SK-N-SH (cell line): ENCODE results near the gene ACOT12. TPM values are rescaled to one million over a fixed set of nuclear protein-coding genes. Genes with fewer than 3 reads are reported as not detected.

Source experiments
- CTCF ChIA-PET: fragments of 300-600, 350-600 bp; formaldehyde crosslinking; extraction: SDS; loops from one replicate; lab custom pipeline; 2021; lab: Yijun Ruan, JAX
- POLR2A ChIA-PET: fragments of 350-600 bp; sonication (Branson Sonifier 250); formaldehyde crosslinking; extraction: SDS; loops from one replicate; lab custom pipeline; 2020; ENCODE audit warnings: antibody characterized with exemption, inconsistent platforms; lab: Yijun Ruan, JAX
- DNase-seq: peaks from one replicate; pipeline ENCODE4 v3.0.0; 2012
- H2AFZ ChIP-seq: fragments of 200-600 bp; sonication (generic); 2 replicates; pipeline ENCODE4 v1.8.1; 2016; ENCODE audit warnings: antibody characterized with exemption, mild to moderate bottlenecking, low read depth
- H3F3A ChIP-seq: fragments of 200-600 bp; sonication (generic); replicated peaks from 2 replicates; pipeline ENCODE3; 2016; ENCODE audit warnings: antibody characterized with exemption, mild to moderate bottlenecking; ENCODE audit not compliant: insufficient read depth
- H3K27ac ChIP-seq, 2 experiments: fragments of 200-500 bp in 1 of 2; fragments of 200-600 bp in 1 of 2; sonication (Bioruptor generic) in 1 of 2; sonication (generic), shearing (Covaris generic) in 1 of 2; 2 replicates each; pipeline versions ENCODE4 v1.5.1 to v1.6.1; 2014 to 2016; ENCODE audit warnings: low read depth in 2 of 2, inconsistent platforms in 1 of 2, low read length in 1 of 2, mild to moderate bottlenecking in 1 of 2, mixed read lengths in 1 of 2
- H3K27me3 ChIP-seq: fragments of 200-600 bp; sonication (generic), shearing (Covaris generic); 2 replicates; pipeline ENCODE4 v1.6.1; 2016; ENCODE audit warnings: mixed run types; ENCODE audit not compliant: insufficient read depth
- H3K36me3 ChIP-seq, 2 experiments: fragments of 200-500 bp in 1 of 2; fragments of 200-600 bp in 1 of 2; sonication (Bioruptor generic) in 1 of 2; sonication (generic) in 1 of 2; replicated peaks in 1 of 2; 2 replicates each; pipeline versions ENCODE3 to v1.5.1; 2014 to 2016; ENCODE audit warnings: low read length in 1 of 2, mild to moderate bottlenecking in 1 of 2; ENCODE audit not compliant: insufficient read depth in 2 of 2, control insufficient read depth in 1 of 2
- H3K4me1 ChIP-seq, 2 experiments: fragments of 200-500 bp in 1 of 2; fragments of 200-600 bp in 1 of 2; sonication (Bioruptor generic) in 1 of 2; sonication (generic), shearing (Covaris generic) in 1 of 2; 2 replicates each; pipeline versions ENCODE4 v1.5.1 to v1.6.1; 2014 to 2016; ENCODE audit warnings: low read depth in 1 of 2, low read length in 1 of 2, mixed run types in 1 of 2; ENCODE audit not compliant: insufficient read depth in 2 of 2, control insufficient read depth in 1 of 2
- H3K4me2 ChIP-seq: fragments of 200-600 bp; sonication (generic), shearing (Covaris generic); 2 replicates; pipeline ENCODE4 v1.6.1; 2017; ENCODE audit warnings: mixed run types
- H3K4me3 ChIP-seq, 2 experiments: fragments of 200-500 bp in 1 of 2; fragments of 200-600 bp in 1 of 2; sonication (Bioruptor generic) in 1 of 2; sonication (generic), shearing (Covaris generic) in 1 of 2; 2 replicates each; pipeline versions ENCODE4 v1.5.1 to v1.8.1; 2014 to 2016; ENCODE audit warnings: low read depth in 2 of 2, inconsistent platforms in 1 of 2, low read length in 1 of 2, mild to moderate bottlenecking in 1 of 2, mixed read lengths in 1 of 2, moderate library complexity in 1 of 2
- H3K79me2 ChIP-seq: fragments of 200-600 bp; sonication (generic); 2 replicates; pipeline ENCODE4 v1.8.1; 2017; ENCODE audit warnings: mild to moderate bottlenecking; ENCODE audit not compliant: insufficient read depth
- H3K9ac ChIP-seq: fragments of 200-600 bp; sonication (generic); 2 replicates; pipeline ENCODE4 v1.6.1; 2017; ENCODE audit warnings: mixed run types
- H3K9me2 ChIP-seq: fragments of 200-600 bp; sonication (generic); 2 replicates; pipeline ENCODE4 v1.6.1; 2017; ENCODE audit warnings: mixed run types
- H3K9me3 ChIP-seq: fragments of 200-600 bp; sonication (generic); 2 replicates; pipeline ENCODE4 v1.6.1; 2017; ENCODE audit warnings: mixed run types, mild to moderate bottlenecking, moderate library complexity
- H4K20me1 ChIP-seq: fragments of 200-600 bp; sonication (generic); 2 replicates; pipeline ENCODE4 v1.6.1; 2017; ENCODE audit warnings: mild to moderate bottlenecking, mixed run types; ENCODE audit not compliant: insufficient read depth
- CHD2 ChIP-seq: fragments of 150-350 bp; IDR thresholded peaks from 2 replicates; pipeline ENCODE4 v1.6.1; 2018; ENCODE audit warnings: low read length; ENCODE audit not compliant: partially characterized antibody
- ELF1 ChIP-seq: IDR thresholded peaks from 2 replicates; pipeline ENCODE4 v1.4.0; 2012
- EP300 ChIP-seq, 2 experiments: IDR thresholded peaks; 2 replicates each; pipeline versions ENCODE4 v1.4.0 to v1.6.1; 2012; ENCODE audit warnings: borderline replicate concordance in 1 of 2, low read depth in 1 of 2, low read length in 1 of 2
- FOXJ3 ChIP-seq: sonication (generic); formaldehyde crosslinking; IDR thresholded peaks from 2 replicates; pipeline ENCODE4 v1.5.1; 2020; ENCODE audit warnings: mild to moderate bottlenecking, missing genetic modification reagents
- FOXM1 ChIP-seq: IDR thresholded peaks from 2 replicates; pipeline ENCODE4 v1.4.0; 2012; ENCODE audit warnings: low read depth, mild to moderate bottlenecking
- GABPA ChIP-seq: IDR thresholded peaks from 2 replicates; pipeline ENCODE4 v1.4.0; 2012; ENCODE audit warnings: low read depth, mild to moderate bottlenecking
- MAX ChIP-seq: IDR thresholded peaks from 2 replicates; pipeline ENCODE4 v1.4.0; 2012; ENCODE audit warnings: low read depth
- MEF2A ChIP-seq: IDR thresholded peaks from 2 replicates; pipeline ENCODE4 v1.4.0; 2012; ENCODE audit warnings: low read depth, borderline replicate concordance
- NFIC ChIP-seq: IDR thresholded peaks from 2 replicates; pipeline ENCODE4 v1.4.0; 2012; ENCODE audit warnings: borderline replicate concordance
- NRF1 ChIP-seq: IDR thresholded peaks from 2 replicates; pipeline ENCODE4 v1.6.1; 2012; ENCODE audit warnings: low read depth, mild to moderate bottlenecking, low read length
- POLR2AphosphoS5 ChIP-seq: IDR thresholded peaks from 2 replicates; pipeline ENCODE4 v1.6.1; 2012; ENCODE audit warnings: low read depth, low read length
- RCOR1 ChIP-seq: fragments of 150-350 bp; IDR thresholded peaks from 2 replicates; pipeline ENCODE4 v1.6.1; 2017; ENCODE audit warnings: antibody characterized with exemption, low read length
- RFX5 ChIP-seq: IDR thresholded peaks from 2 replicates; pipeline ENCODE4 v1.6.1; 2012; ENCODE audit warnings: mild to moderate bottlenecking, improper control_type of control experiment, low read length
- RXRA ChIP-seq: IDR thresholded peaks from 2 replicates; pipeline ENCODE4 v1.4.0; 2012; ENCODE audit warnings: low read depth, mild to moderate bottlenecking, borderline replicate concordance
- SIN3A ChIP-seq: IDR thresholded peaks from 2 replicates; pipeline ENCODE4 v1.6.1; 2012; ENCODE audit warnings: low read depth, mild to moderate bottlenecking, low read length, moderate library complexity, borderline replicate concordance
- SMC3 ChIP-seq: IDR thresholded peaks from 2 replicates; pipeline ENCODE4 v1.6.1; 2012; ENCODE audit warnings: low read depth, low read length, improper control_type of control experiment
- TAF1 ChIP-seq: IDR thresholded peaks from 2 replicates; pipeline ENCODE4 v1.6.1; 2012; ENCODE audit warnings: low read depth, mild to moderate bottlenecking, low read length, moderate library complexity, borderline replicate concordance
- TEAD4 ChIP-seq: IDR thresholded peaks from 2 replicates; pipeline ENCODE4 v1.4.0; 2012; ENCODE audit warnings: mild to moderate bottlenecking, borderline replicate concordance; ENCODE audit not compliant: insufficient read depth
- USF1 ChIP-seq: IDR thresholded peaks from 2 replicates; pipeline ENCODE4 v1.4.0; 2012; ENCODE audit warnings: low read depth, borderline replicate concordance
- USF2 ChIP-seq: fragments of 150-350 bp; IDR thresholded peaks from 2 replicates; pipeline ENCODE4 v1.6.1; 2017; ENCODE audit warnings: antibody characterized with exemption, low read length, low read depth, borderline replicate concordance
- WGBS: methylation state at CpG from one replicate; pipeline ENCODE4 v1.1.6; 2017; ENCODE audit warnings: low lambda C conversion rate; 5-methylcytosine and 5-hydroxymethylcytosine counted together
- polyA plus RNA-seq, 3 experiments: library from polyadenylated mRNA; depleted of rRNA; stranded (reverse); fragments of >200 nt; gene quantifications; 2 replicates each; pipeline ENCODE4 v1.2.3, GENCODE V29; 2012

ACOT12 gene
- polyA plus RNA-seq, 1 of the 3 experiments (the other 2 are of a cell fraction), result 0.07 TPM

GRCh38 chr5:81422671-81423070 is 28.7 kb upstream of the ACOT12 start:
- no peak overlapping the region for H3K27ac ChIP-seq
- 83% methylated on average over 2 of the region's 2 CpGs for WGBS
- H3F3A ChIP-seq, result peaks cover 3% of the 10 kb centered on the region
- TF ChIP-seq POLR2AphosphoS5 (no peak), GABPA (no peak), USF1 (no peak), NRF1 (no peak), TAF1 (no peak), RCOR1 (no peak), ELF1 (no peak), SIN3A (no peak), EP300 (IDR thresholded peaks at IDR 0.05; ENCODE audit: borderline replicate concordance in 1 of 2, low read depth in 1 of 2, low read length in 1 of 2) (no peak), TEAD4 (no peak), SMC3 (no peak), NFIC (no peak), RXRA (no peak), CHD2 (no peak), USF2 (no peak), RFX5 (no peak), FOXJ3 (CRISPR knock-in tag) (no peak), MEF2A (no peak), FOXM1 (no peak), MAX (no peak)
- H4K20me1 ChIP-seq, result no peaks in the 10 kb centered on the region
- no peak overlapping the region for H3K4me3 ChIP-seq
- H3K9me3 ChIP-seq, result no peaks in the 10 kb centered on the region
- CTCF ChIA-PET, result interaction anchor here (1.6 kb wide), 1 partner anchor 743 kb away, joined by 4 read pairs; no protein-coding TSS in a partner anchor
- H3K27me3 ChIP-seq, result no peaks in the 10 kb centered on the region
- no peaks in the 10 kb centered on the region for H3K9me2 ChIP-seq
- no peaks in the 10 kb centered on the region for H3K79me2 ChIP-seq
- H3K4me2 ChIP-seq, result no peak overlapping the region
- H2AFZ ChIP-seq, result no peak overlapping the region
- POLR2A ChIA-PET, result no interaction called here
- peaks cover 2 to 29% of the 10 kb centered on the region in 2 experiments for H3K4me1 ChIP-seq
- DNase-seq, result no peak
- H3K36me3 ChIP-seq, result no peaks in the 10 kb centered on the region
- no peak overlapping the region for H3K9ac ChIP-seq
